ENCODE data around the gene MYT1.

The MYT1 gene

DNA sequence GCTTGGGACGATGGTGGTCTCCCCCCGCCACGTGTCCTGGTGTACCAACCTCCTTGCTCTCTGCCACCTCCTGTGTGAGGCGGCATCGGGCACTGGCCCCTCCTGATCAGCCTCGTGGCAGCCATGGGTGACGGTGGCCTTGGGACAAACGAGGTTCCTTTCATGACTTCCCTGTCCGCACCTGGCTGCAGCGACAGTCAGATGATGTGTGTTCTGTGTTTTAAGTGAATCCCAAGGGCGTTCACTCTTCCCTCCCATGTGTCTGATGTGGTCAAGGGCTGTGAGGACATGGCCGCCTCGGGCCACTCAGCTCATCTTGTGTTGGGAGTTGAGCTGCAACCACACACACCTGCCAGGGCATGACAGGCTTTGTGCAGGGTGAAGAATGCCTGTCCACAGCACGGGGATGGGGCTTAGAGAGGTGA lies 60.9 kb downstream of the MYT1 start:
- TF ChIP-seq GABPA (IDR thresholded peaks at IDR 0.05; ENCODE audit: low read depth) (no peak), POLR2AphosphoS5 (IDR thresholded peaks at IDR 0.05; ENCODE audit: low read depth) (no peak), SPI1 (IDR thresholded peaks at IDR 0.05; ENCODE audit: borderline replicate concordance, low read depth) (no peak)
- TF ChIP-seq, protein P1, sequence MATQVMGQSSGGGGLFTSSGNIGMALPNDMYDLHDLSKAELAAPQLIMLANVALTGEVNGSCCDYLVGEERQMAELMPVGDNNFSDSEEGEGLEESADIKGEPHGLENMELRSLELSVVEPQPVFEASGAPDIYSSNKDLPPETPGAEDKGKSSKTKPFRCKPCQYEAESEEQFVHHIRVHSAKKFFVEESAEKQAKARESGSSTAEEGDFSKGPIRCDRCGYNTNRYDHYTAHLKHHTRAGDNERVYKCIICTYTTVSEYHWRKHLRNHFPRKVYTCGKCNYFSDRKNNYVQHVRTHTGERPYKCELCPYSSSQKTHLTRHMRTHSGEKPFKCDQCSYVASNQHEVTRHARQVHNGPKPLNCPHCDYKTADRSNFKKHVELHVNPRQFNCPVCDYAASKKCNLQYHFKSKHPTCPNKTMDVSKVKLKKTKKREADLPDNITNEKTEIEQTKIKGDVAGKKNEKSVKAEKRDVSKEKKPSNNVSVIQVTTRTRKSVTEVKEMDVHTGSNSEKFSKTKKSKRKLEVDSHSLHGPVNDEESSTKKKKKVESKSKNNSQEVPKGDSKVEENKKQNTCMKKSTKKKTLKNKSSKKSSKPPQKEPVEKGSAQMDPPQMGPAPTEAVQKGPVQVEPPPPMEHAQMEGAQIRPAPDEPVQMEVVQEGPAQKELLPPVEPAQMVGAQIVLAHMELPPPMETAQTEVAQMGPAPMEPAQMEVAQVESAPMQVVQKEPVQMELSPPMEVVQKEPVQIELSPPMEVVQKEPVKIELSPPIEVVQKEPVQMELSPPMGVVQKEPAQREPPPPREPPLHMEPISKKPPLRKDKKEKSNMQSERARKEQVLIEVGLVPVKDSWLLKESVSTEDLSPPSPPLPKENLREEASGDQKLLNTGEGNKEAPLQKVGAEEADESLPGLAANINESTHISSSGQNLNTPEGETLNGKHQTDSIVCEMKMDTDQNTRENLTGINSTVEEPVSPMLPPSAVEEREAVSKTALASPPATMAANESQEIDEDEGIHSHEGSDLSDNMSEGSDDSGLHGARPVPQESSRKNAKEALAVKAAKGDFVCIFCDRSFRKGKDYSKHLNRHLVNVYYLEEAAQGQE (IDR thresholded peaks at IDR 0.05; ENCODE audit: insufficient replicate concordance, low read depth), result no peak
- TF ChIP-seq, protein P2, sequence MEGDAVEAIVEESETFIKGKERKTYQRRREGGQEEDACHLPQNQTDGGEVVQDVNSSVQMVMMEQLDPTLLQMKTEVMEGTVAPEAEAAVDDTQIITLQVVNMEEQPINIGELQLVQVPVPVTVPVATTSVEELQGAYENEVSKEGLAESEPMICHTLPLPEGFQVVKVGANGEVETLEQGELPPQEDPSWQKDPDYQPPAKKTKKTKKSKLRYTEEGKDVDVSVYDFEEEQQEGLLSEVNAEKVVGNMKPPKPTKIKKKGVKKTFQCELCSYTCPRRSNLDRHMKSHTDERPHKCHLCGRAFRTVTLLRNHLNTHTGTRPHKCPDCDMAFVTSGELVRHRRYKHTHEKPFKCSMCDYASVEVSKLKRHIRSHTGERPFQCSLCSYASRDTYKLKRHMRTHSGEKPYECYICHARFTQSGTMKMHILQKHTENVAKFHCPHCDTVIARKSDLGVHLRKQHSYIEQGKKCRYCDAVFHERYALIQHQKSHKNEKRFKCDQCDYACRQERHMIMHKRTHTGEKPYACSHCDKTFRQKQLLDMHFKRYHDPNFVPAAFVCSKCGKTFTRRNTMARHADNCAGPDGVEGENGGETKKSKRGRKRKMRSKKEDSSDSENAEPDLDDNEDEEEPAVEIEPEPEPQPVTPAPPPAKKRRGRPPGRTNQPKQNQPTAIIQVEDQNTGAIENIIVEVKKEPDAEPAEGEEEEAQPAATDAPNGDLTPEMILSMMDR (IDR thresholded peaks at IDR 0.05; ENCODE audit: insufficient read depth, low read length), result no peak
- H3K4me3 ChIP-seq (replicated peaks; ENCODE audit: insufficient read depth, low read length), result no peak overlapping the region
- no peak for DNase-seq (ENCODE audit: low read depth in 1 of 2, low spot score in 1 of 2)
- H3K27me3 ChIP-seq (ENCODE audit: insufficient read depth, poor library complexity, severe bottlenecking), result peaks cover 17% of the 10 kb centered on the region
- H3K27ac ChIP-seq (replicated peaks), result no peak overlapping the region

DNA sequence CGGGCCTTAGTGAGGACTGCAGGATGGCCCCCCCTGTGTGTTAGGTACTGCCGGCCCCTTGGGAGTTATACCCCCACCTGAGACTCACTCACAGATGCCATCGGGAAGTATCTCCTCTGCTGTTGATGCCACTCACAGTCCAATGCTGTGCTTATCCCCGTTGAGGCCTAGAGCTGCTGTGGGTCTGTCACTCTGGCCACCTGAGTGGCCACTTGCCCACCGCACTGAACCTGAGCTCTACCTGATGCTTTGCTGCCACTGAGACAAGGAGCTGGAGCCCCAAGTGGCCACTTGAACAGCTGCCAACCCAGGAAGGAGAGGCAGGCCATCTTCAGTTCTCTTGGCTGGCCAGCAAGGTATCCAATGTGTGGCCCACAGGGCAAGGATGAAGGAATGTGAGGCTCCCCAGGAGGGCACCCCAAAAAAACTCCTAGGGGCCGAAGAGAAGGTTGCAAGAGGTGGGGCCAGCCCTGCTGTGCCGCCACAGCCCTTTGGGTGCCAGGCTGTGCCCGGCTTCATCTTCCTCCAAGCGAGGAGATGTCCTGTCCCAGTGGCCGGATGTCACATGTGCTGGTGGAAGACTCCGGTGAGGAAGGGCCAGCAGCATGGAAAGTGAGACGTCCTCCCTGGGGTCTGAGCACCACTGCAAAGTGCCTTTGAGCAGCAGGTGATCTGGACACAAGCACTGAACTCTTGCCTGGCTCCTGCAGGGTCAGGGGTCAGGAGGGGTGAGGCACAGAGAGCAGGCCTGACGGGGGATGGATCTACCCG lies 61.8 kb downstream of the MYT1 start:
- no peak for TF ChIP-seq GABPA (IDR thresholded peaks at IDR 0.05; ENCODE audit: low read depth)
- no peak for TF ChIP-seq SPI1 (IDR thresholded peaks at IDR 0.05; ENCODE audit: borderline replicate concordance, low read depth)
- no peak for TF ChIP-seq POLR2AphosphoS5 (IDR thresholded peaks at IDR 0.05; ENCODE audit: low read depth)
- TF ChIP-seq, protein P2 (IDR thresholded peaks at IDR 0.05; ENCODE audit: insufficient read depth, low read length), result no peak
- TF ChIP-seq, protein P1 (IDR thresholded peaks at IDR 0.05; ENCODE audit: insufficient replicate concordance, low read depth), result no peak
- no peak for DNase-seq (ENCODE audit: low read depth in 1 of 2, low spot score in 1 of 2)
- Histone ChIP-seq H3K4me3 (replicated peaks; ENCODE audit: insufficient read depth, low read length) (no peak overlapping the region), H3K27me3 (ENCODE audit: insufficient read depth, poor library complexity, severe bottlenecking) (peaks cover 17% of the 10 kb centered on the region), H3K27ac (replicated peaks) (no peak overlapping the region)

DNA sequence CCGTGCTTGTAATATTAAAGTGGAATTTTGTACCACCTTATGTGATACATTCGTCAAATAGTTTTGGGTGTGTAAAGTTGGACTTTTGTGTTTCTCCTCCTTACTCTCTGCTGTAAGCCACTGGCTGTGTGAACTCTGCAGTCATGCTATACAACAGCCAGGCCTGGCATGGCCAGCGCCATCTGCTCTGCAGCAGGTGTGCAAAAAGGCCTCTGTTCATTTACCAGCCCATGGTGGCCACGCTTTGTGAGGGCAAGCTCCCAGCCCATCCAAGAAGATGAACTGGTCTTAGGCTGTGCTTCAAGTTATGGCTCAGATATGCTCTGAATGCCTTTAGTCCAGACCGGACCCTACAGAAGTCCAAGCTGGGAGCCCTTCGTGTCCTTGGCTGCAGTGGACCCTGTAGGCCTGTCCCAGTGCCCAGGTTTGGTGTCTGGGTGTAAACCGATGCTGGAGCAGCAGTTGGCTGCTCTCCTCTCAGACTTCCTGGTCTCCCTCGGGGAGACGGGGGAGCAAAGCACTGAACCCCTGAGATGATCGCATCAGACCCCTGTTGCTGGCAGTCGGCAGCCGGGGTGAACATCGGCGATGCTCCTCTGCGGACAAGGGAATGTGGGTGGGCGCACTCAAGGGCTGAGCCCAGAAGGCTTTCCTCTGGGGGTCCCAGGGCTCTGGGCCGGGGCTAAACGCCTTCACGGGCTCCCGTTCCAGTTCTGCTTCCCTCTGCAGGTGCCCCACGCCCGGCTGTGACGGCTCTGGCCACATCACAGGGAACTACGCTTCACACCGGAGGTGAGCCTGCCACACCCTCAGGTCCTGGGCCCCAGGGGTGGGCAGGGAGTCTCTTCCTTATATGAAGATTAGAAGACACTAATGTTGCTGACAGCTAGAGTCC lies 62.7 kb downstream of the MYT1 start:
- TF ChIP-seq, protein P2 (IDR thresholded peaks at IDR 0.05; ENCODE audit: insufficient read depth, low read length), result no peak
- TF ChIP-seq SPI1 (IDR thresholded peaks at IDR 0.05; ENCODE audit: borderline replicate concordance, low read depth) (no peak), GABPA (IDR thresholded peaks at IDR 0.05; ENCODE audit: low read depth) (no peak), POLR2AphosphoS5 (IDR thresholded peaks at IDR 0.05; ENCODE audit: low read depth) (no peak)
- TF ChIP-seq, protein P1 (IDR thresholded peaks at IDR 0.05; ENCODE audit: insufficient replicate concordance, low read depth), result no peak
- DNase-seq (ENCODE audit: low read depth in 1 of 2, low spot score in 1 of 2), result no peak
- no peak overlapping the region for H3K4me3 ChIP-seq (replicated peaks; ENCODE audit: insufficient read depth, low read length)
- no peak overlapping the region for H3K27ac ChIP-seq (replicated peaks)
- peaks cover 17% of the 10 kb centered on the region for H3K27me3 ChIP-seq (ENCODE audit: insufficient read depth, poor library complexity, severe bottlenecking)
